GM06990 (cell line): ENCODE data around the gene FEZF2.

Source experiments
- DNase-seq: peaks from one replicate; pipeline ENCODE4 v3.0.0-alpha.2; 2011; ENCODE audit not compliant: insufficient read length; ENCODE audit errors: extremely low read depth
- H3K27me3 ChIP-seq: replicated peaks from 2 replicates; pipeline ENCODE4 v1.6.0; 2011; ENCODE audit warnings: low read length; ENCODE audit not compliant: control insufficient read depth, insufficient read depth
- H3K36me3 ChIP-seq: 2 replicates; pipeline ENCODE4 v1.5.1; 2011; ENCODE audit warnings: low read length; ENCODE audit not compliant: control insufficient read depth, insufficient read depth
- H3K4me3 ChIP-seq: replicated peaks from 2 replicates; pipeline ENCODE4 v1.5.1; 2011; ENCODE audit warnings: low read depth, mild to moderate bottlenecking, control low read depth, low read length
- CTCF ChIP-seq: IDR thresholded peaks from 2 replicates; pipeline ENCODE4 v1.5.1; 2011; ENCODE audit warnings: low read length, control low read depth, mild to moderate bottlenecking, inconsistent platforms; ENCODE audit not compliant: insufficient read depth, poor library complexity, severe bottlenecking

Gene FEZF2

GRCh38 chr3:62335196-62335595 is 38.2 kb downstream of the FEZF2 start:
- Histone ChIP-seq H3K36me3 (no peaks in the 10 kb centered on the region), H3K27me3 (no peaks in the 10 kb centered on the region), H3K4me3 (no peak overlapping the region)
- DNase-seq = no peak
- TF ChIP-seq CTCF = no peak

GRCh38 chr3:62332835-62333244 is 40.5 kb downstream of the FEZF2 start:
- H3K36me3 ChIP-seq = no peaks in the 10 kb centered on the region
- no peak overlapping the region for H3K4me3 ChIP-seq
- peak; percentile 52 for TF ChIP-seq CTCF
- no peak for DNase-seq
- no peaks in the 10 kb centered on the region for H3K27me3 ChIP-seq

GRCh38 chr3:62332017-62332416 is 41.3 kb downstream of the FEZF2 start:
- TF ChIP-seq CTCF = no peak
- Histone ChIP-seq H3K4me3 (no peak overlapping the region), H3K36me3 (no peaks in the 10 kb centered on the region), H3K27me3 (no peaks in the 10 kb centered on the region)
- DNase-seq = no peak

- Histone ChIP-seq H3K36me3 (no peaks in the 10 kb centered on the region), H3K27me3 (no peaks in the 10 kb centered on the region), H3K4me3 (no peak overlapping the region)
- no peak for DNase-seq
- TF ChIP-seq CTCF = no peak
Measured at GRCh38 chr3:62329971-62330370, 43.4 kb downstream of the FEZF2 start.

GRCh38 chr3:62325896-62326295 is 47.5 kb downstream of the FEZF2 start:
- H3K36me3 ChIP-seq = no peaks in the 10 kb centered on the region
- no peaks in the 10 kb centered on the region for H3K27me3 ChIP-seq
- no peak for DNase-seq
- TF ChIP-seq CTCF = no peak
- H3K4me3 ChIP-seq = no peak overlapping the region

GRCh38 chr3:62323241-62323640 is 50.1 kb downstream of the FEZF2 start:
- Histone ChIP-seq H3K27me3 (no peaks in the 10 kb centered on the region), H3K4me3 (no peak overlapping the region), H3K36me3 (no peaks in the 10 kb centered on the region)
- DNase-seq = no peak
- no peak for TF ChIP-seq CTCF
